GM12878 (cell line): ENCODE data around the gene CCDC181. TPM values are rescaled to one million over a fixed set of nuclear protein-coding genes. Genes with fewer than 3 reads are reported as not detected.

ENCODE experiments used
- ATAC-seq: fragments of 200-7000 bp; cut with Tn5 transposase; 3 replicates; pipeline ENCODE4 v1.9.1; 2020; ENCODE audit warnings: mild to moderate bottlenecking, moderate library complexity
- BruUV-seq: library from RNA; stranded (reverse); fragments of 400-500 nt; replicated peaks from 2 replicates; lab custom pipeline; 2021; lab: Mats Ljungman, UMichigan
- CTCF ChIA-PET: fragments of 300-600 bp; sonication (Branson Sonifier 250); formaldehyde crosslinking; extraction: SDS; loops from one replicate; lab custom pipeline; 2021; ENCODE audit warnings: inconsistent platforms; lab: Yijun Ruan, JAX
- POLR2A ChIA-PET: fragments of 350-600 bp; formaldehyde crosslinking; extraction: SDS; loops from one replicate; lab custom pipeline; 2021; ENCODE audit warnings: inconsistent platforms; lab: Charles Lee
- RAD21 ChIA-PET: fragments of 300-600 bp; sonication (Branson Sonifier 250); formaldehyde crosslinking; loops from one replicate; lab custom pipeline; 2023; ENCODE audit warnings: antibody characterized with exemption; ENCODE audit not compliant: unreplicated experiment; lab: Charles Lee
- SMC1A ChIA-PET: fragments of 300-600 bp; sonication (Branson Sonifier 250); formaldehyde crosslinking; loops from one replicate; lab custom pipeline; 2023; ENCODE audit not compliant: unreplicated experiment, uncharacterized antibody; lab: Charles Lee
- DNase-seq: peaks from one replicate; pipeline ENCODE4 v3.0.0-alpha.2; 2011; ENCODE audit warnings: low read depth, low spot score
- FAIRE-seq: peaks from 3 replicates; lab custom pipeline; 2011; peaks lifted over from hg19 to GRCh38; lab: Jason Lieb, UNC
- H2AFZ ChIP-seq: 2 replicates; pipeline ENCODE4 v1.6.0; 2011; ENCODE audit warnings: low read depth, low read length, control low read depth; ENCODE audit not compliant: control insufficient read depth
- H3K27ac ChIP-seq: 2 replicates; pipeline ENCODE4 v1.5.1; 2011; ENCODE audit warnings: control low read depth; ENCODE audit not compliant: control insufficient read depth, insufficient read depth
- H3K27me3 ChIP-seq, 2 experiments: replicated peaks in 1 of 2; 2 replicates each; pipeline versions ENCODE4 v1.6.0 to v1.6.1; 2011; ENCODE audit warnings: low read length in 1 of 2; ENCODE audit not compliant: control insufficient read depth in 2 of 2, insufficient read depth in 2 of 2
- H3K36me3 ChIP-seq, 2 experiments: 2 replicates each; pipeline ENCODE4 v1.5.1; 2011; ENCODE audit warnings: low read length in 1 of 2; ENCODE audit not compliant: control insufficient read depth in 2 of 2, insufficient read depth in 2 of 2
- H3K4me1 ChIP-seq: 2 replicates; pipeline ENCODE4 v1.6.1; 2011; ENCODE audit warnings: mild to moderate bottlenecking, low read length, moderate library complexity, mixed read lengths; ENCODE audit not compliant: control insufficient read depth, insufficient read depth
- H3K4me2 ChIP-seq: 2 replicates; pipeline ENCODE4 v1.6.0; 2011; ENCODE audit warnings: control low read depth; ENCODE audit not compliant: control insufficient read depth, insufficient read depth
- H3K4me3 ChIP-seq: fragments of 200-600 bp; sonication (generic); 2 replicates; pipeline ENCODE4 v1.5.1; 2016
- H3K79me2 ChIP-seq: 2 replicates; pipeline ENCODE4 v1.6.0; 2011; ENCODE audit warnings: low read length; ENCODE audit not compliant: control insufficient read depth, insufficient read depth
- H3K9ac ChIP-seq: 2 replicates; pipeline ENCODE4 v1.8.0; 2011; ENCODE audit warnings: low read length, control low read depth, mixed read lengths; ENCODE audit not compliant: control insufficient read depth, insufficient read depth
- H3K9me3 ChIP-seq: replicated peaks from 3 replicates; pipeline ENCODE4 v1.5.1; 2011; ENCODE audit warnings: mild to moderate bottlenecking, low read length; ENCODE audit not compliant: control insufficient read depth, insufficient read depth
- H4K20me1 ChIP-seq: 2 replicates; pipeline ENCODE4 v1.6.0; 2011; ENCODE audit not compliant: control insufficient read depth, insufficient read depth
- CHD1 ChIP-seq: IDR thresholded peaks from 2 replicates; pipeline ENCODE4 v1.6.1; 2012; ENCODE audit warnings: low read depth, low read length, improper control_type of control experiment
- DPF2 ChIP-seq: fragments of 450-650 bp; IDR thresholded peaks from 2 replicates; pipeline ENCODE4 v1.6.1; 2017; ENCODE audit warnings: mild to moderate bottlenecking
- FOS ChIP-seq: IDR thresholded peaks from 3 replicates; pipeline ENCODE4 v1.6.1; 2011; ENCODE audit warnings: borderline replicate concordance; ENCODE audit not compliant: insufficient read length; ENCODE audit errors: extremely low read depth
- HDAC2 ChIP-seq: fragments of 200-600 bp; sonication (generic); IDR thresholded peaks from 2 replicates; pipeline ENCODE4 v1.6.1; 2017
- JUNB ChIP-seq: IDR thresholded peaks from 2 replicates; pipeline ENCODE4 v1.6.1; 2016; ENCODE audit warnings: antibody characterized with exemption, mild to moderate bottlenecking
- KLF5 ChIP-seq: fragments of 450-650 bp; IDR thresholded peaks from 2 replicates; pipeline ENCODE4 v1.6.1; 2014; ENCODE audit warnings: mild to moderate bottlenecking; ENCODE audit not compliant: partially characterized antibody
- POU2F2 ChIP-seq: IDR thresholded peaks from 3 replicates; pipeline ENCODE4 v1.6.1; 2011; ENCODE audit warnings: low read depth, mild to moderate bottlenecking, low read length, borderline replicate concordance
- SMAD1 ChIP-seq: fragments of 450-650 bp; IDR thresholded peaks from 2 replicates; pipeline ENCODE4 v1.6.1; 2018; ENCODE audit warnings: mild to moderate bottlenecking, low read depth; ENCODE audit not compliant: partially characterized antibody
- SMAD5 ChIP-seq: IDR thresholded peaks from 2 replicates; pipeline ENCODE4 v1.6.1; 2016; ENCODE audit warnings: antibody characterized with exemption, low read depth
- SP1 ChIP-seq: IDR thresholded peaks from one replicate; pipeline ENCODE4 v1.6.1; 2011; ENCODE audit warnings: low read depth, low read length
- SPI1 ChIP-seq: IDR thresholded peaks from 2 replicates; pipeline ENCODE4 v1.6.1; 2011; ENCODE audit warnings: low read depth, mild to moderate bottlenecking, low read length, moderate library complexity, borderline replicate concordance; ENCODE audit not compliant: insufficient read depth
- SREBF1 ChIP-seq: IDR thresholded peaks from 2 replicates; pipeline ENCODE4 v1.6.1; 2012; ENCODE audit warnings: mild to moderate bottlenecking, low read length
- TARDBP ChIP-seq: IDR thresholded peaks from 2 replicates; pipeline ENCODE4 v1.6.1; 2016; ENCODE audit warnings: borderline replicate concordance
- USF1 ChIP-seq: IDR thresholded peaks from 2 replicates; pipeline ENCODE4 v1.6.1; 2011; ENCODE audit warnings: borderline replicate concordance, low read depth, mild to moderate bottlenecking, moderate library complexity, mixed read lengths, low read length; ENCODE audit not compliant: insufficient read depth; ENCODE audit errors: extremely low read length
- USF2 ChIP-seq: IDR thresholded peaks from 2 replicates; pipeline ENCODE4 v1.6.1; 2011; ENCODE audit warnings: low read depth, low read length, improper control_type of control experiment, borderline replicate concordance
- ZBTB40 ChIP-seq: fragments of 450-650 bp; IDR thresholded peaks from 2 replicates; pipeline ENCODE4 v1.6.1; 2016; ENCODE audit warnings: mild to moderate bottlenecking, moderate library complexity, borderline replicate concordance
- in situ Hi-C: fragments of 300-500 bp; cut with MboI; formaldehyde crosslinking; loops from 9 replicates; pipeline ENCODE4 v1.14.3; 2018; ENCODE audit warnings: mixed read lengths
- intact Hi-C: fragments of 100-400 bp; cut with micrococcal nuclease; formaldehyde crosslinking; loops from one replicate; pipeline ENCODE4 v1.14.2; 2022; ENCODE audit not compliant: unreplicated experiment
- polyA plus RNA-seq, 11 experiments: library from polyadenylated mRNA; depleted of rRNA in 4 of 11; unstranded in 6 of 11; stranded (reverse) in 5 of 11; fragments of >200 nt; fragmentation: Nextera tagmentation in 4 of 11; fragmentation: Illumina TruSeq in 1 of 11; extraction: Ambion mirVana in 4 of 11; extraction: Trizol in 1 of 11; gene quantifications; 1 replicate in 1 of 11; 2 replicates in 10 of 11; pipeline versions ENCODE4 v1.2.1 to v1.2.3, GENCODE V29; 2011 to 2016; ENCODE audit warnings: inconsistent platforms in 2 of 11, missing spikeins in 2 of 11, low read depth in 1 of 11
- total RNA-seq, 4 experiments: library from RNA; depleted of rRNA in 3 of 4; stranded (reverse); fragments of >200 nt in 3 of 4; fragmentation: Illumina TruSeq in 1 of 4; extraction: Trizol in 1 of 4; gene quantifications; 2 replicates each; pipeline versions ENCODE4 v1.2.1 to v1.2.3, GENCODE V29; 2013 to 2021

The CCDC181 gene
- total and polyA plus RNA-seq, 10 of the 15 experiments (the other 5 are each of a cell fraction or from before 2014, with no cell fraction given), result not detected

GRCh38 chr1:169465281-169465680, 38.0 kb upstream of the CCDC181 start:
- no peak for DNase-seq
- Histone ChIP-seq H3K4me2 (no peak overlapping the region), H3K36me3 (peaks cover 0 to 3% of the 10 kb centered on the region in 2 experiments; a peak in 1 of 4 replicates), H3K79me2 (no peaks in the 10 kb centered on the region)
- intact Hi-C loops, result loop anchor here (5.0 kb wide), 1 partner anchor 247 kb away; the partner anchor contains the start of gene SELL
- POLR2A ChIA-PET, result no interaction called here
- TF ChIP-seq USF2 (no peak), HDAC2 (no peak), SMAD5 (no peak), SREBF1 (no peak), KLF5 (no peak), DPF2 (no peak), POU2F2 (no peak), SP1 (no peak), TARDBP (no peak), SPI1 (no peak), FOS (no peak), SMAD1 (no peak), USF1 (no peak), ZBTB40 (no peak), JUNB (no peak), CHD1 (no peak)
- TF ChIP-seq, all 136 proteins: peak for 0
- H3K9me3 ChIP-seq, result no peaks in the 10 kb centered on the region
- no TSS peak for BruUV-seq
- no peaks in the 10 kb centered on the region for H4K20me1 ChIP-seq
- in situ Hi-C loops, result no loop called here
- H3K4me3 ChIP-seq, result no peak overlapping the region
- ChIA-PET RAD21 (interaction anchor here (2.3 kb wide), 1 partner anchor 81 kb away, joined by 8 read pairs; no protein-coding TSS in a partner anchor), CTCF (interaction anchor here (1.1 to 3.5 kb wide), 3 partner anchors 80 to 1122 kb away, joined by 3 to 27 read pairs (median 6); no protein-coding TSS in a partner anchor), SMC1A (interaction anchor here (0.8 to 4.4 kb wide), 4 partner anchors 8 to 1123 kb away, joined by 3 to 26 read pairs (median 4); no protein-coding TSS in a partner anchor)
- H3K27me3 ChIP-seq, result no peaks in the 10 kb centered on the region
- no peaks in the 10 kb centered on the region for H3K4me1 ChIP-seq
- no peak for ATAC-seq
- H3K9ac ChIP-seq, result no peak overlapping the region
- no peak overlapping the region for H2AFZ ChIP-seq
- no peak overlapping the region for H3K27ac ChIP-seq
- FAIRE-seq, result no peak
